ENCODE results near the gene CPN1.

CPN1 gene

DNA sequence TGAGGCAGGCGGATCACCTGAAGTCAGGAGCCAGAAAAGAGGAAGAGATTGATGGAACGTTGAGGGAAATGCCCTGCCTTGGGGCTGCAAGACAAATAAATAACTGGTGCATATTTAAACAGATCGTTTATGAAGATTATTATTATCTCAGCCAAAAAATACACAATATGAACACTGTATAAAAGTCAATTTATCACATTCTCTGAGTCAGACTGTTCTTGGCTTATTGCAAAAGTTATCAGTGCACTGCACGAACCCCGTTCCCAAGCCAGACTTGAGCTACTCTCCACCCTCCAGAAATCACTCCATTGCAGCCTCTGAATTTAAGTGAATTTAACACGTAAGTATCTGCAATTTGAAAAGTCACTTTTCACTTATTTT is 73.5 kb downstream of the CPN1 start:
- peak overlapping the region; percentile 98 for H3K4me3 ChIP-seq (replicated peaks; ENCODE audit: low read depth, low read length)
- TF ChIP-seq, protein P1, sequence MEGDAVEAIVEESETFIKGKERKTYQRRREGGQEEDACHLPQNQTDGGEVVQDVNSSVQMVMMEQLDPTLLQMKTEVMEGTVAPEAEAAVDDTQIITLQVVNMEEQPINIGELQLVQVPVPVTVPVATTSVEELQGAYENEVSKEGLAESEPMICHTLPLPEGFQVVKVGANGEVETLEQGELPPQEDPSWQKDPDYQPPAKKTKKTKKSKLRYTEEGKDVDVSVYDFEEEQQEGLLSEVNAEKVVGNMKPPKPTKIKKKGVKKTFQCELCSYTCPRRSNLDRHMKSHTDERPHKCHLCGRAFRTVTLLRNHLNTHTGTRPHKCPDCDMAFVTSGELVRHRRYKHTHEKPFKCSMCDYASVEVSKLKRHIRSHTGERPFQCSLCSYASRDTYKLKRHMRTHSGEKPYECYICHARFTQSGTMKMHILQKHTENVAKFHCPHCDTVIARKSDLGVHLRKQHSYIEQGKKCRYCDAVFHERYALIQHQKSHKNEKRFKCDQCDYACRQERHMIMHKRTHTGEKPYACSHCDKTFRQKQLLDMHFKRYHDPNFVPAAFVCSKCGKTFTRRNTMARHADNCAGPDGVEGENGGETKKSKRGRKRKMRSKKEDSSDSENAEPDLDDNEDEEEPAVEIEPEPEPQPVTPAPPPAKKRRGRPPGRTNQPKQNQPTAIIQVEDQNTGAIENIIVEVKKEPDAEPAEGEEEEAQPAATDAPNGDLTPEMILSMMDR (IDR thresholded peaks at IDR 0.05; ENCODE audit: low read length, missing control alignments): no peak
- peak; percentile 62 for DNase-seq (ENCODE audit: low read depth)

DNA sequence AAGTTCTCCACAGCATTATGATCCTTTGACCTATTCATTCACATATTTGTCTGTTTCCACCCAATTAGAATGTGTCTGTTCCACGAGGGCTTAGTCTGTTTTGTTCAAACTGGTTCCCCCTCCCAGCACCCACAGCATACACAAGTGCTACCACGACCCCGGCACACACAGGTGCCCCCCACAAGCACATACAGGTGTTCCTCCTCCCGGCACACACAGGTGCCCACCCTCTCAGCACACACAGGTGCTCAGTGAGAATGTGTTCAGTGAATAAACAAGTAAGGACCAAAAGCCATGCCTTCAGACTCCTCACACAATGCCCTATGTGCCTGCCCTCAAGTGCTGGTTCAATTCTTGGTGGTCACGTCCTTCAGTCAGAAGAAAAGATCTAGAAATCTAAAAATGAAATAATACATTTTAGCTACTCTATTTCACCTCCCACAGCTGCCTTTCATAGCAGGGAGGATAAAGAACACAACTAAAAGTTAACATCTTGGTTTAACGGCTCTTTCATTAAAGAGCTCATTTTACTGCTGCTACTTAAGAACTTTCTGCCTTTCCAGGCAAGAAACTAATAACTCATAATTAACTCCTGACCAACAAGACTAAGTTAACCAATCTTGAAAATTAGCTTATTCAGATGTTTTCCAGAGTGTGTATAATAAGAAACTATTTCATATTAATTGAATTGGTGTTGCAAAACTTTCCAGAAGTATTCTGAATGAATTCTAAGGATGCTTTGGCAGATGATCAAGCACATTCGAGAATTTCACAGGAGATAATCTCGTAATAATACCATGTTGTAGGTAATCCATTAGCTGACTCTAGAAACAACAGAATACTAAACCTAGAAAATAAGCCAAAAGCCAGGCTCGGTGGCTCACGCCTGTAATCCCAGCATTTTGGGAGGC is 74.2 kb downstream of the CPN1 start:
- peak overlapping the region; percentile 98 for H3K4me3 ChIP-seq (replicated peaks; ENCODE audit: low read depth, low read length)
- TF ChIP-seq, protein P1 (IDR thresholded peaks at IDR 0.05; ENCODE audit: low read length, missing control alignments): no peak
- no peak for DNase-seq (ENCODE audit: low read depth)

DNA sequence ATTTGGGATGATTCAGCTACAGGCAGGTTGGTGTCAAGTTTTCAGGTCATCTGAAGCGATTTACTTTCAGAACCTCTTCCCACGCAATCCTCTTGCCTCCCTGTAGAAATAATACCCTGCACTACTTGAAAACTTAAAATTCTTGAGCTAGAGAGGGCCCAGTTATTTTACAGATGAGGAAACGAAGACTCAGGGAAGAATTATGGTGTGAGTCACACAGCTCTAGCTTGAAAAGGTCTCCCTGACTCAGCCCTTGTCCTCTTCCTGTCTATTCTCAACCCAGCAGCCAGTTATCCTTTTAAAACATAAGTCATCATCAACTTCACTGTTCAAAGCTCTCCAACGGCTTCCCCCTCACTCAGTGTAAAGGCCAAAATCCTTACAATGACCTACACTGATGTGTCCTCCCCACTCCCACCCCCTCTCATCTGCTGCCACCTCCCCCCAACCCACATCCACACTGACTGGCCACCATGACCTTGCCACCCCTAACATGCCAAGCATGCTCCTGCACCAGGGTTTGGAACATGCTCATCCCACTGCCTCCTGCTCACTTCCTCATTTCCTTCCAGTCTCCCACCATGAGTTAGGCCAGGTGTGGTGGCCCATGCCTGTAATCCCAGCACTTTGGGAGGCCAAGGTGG is 75.3 kb downstream of the CPN1 start:
- H3K4me3 ChIP-seq (replicated peaks; ENCODE audit: low read depth, low read length): peak overlapping the region; percentile 98
- DNase-seq (ENCODE audit: low read depth): peak; percentile 93
- TF ChIP-seq, protein P1 (IDR thresholded peaks at IDR 0.05; ENCODE audit: low read length, missing control alignments): no peak

DNA sequence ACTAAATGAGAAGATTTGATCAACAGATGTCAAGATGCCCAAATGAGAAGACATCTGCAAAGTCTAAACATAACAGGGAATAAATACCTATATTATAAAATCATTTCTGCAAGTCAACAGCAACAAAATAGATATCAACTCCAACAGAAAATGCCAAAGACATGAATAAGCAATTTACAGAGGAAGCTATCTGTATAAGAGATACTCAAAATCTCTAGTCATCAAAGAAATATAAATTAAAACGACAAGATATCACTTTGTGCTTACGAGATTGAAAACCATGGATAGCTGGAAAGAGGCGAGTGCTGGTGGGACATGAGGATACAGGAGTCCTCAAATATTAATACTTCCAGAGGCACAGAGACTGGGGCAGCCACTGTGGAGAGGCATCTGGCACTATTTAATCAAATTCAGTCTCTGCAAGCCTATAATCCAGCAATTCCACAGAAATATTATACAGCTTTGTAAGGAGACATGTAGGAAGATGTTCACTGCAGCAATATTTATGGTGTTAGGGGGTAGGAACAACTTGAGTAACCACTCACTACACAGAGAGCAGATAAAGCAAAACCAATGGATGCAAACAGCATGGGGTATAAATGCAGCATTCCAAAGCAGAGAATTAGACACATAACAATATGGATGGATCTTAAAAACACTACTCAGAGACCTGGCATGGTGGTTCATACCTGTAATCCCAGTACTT is 76.7 kb downstream of the CPN1 start:
- peak overlapping the region; percentile 17 for H3K4me3 ChIP-seq (replicated peaks; ENCODE audit: low read depth, low read length)
- DNase-seq (ENCODE audit: low read depth): no peak
- TF ChIP-seq, protein P1 (IDR thresholded peaks at IDR 0.05; ENCODE audit: low read length, missing control alignments): no peak

DNA sequence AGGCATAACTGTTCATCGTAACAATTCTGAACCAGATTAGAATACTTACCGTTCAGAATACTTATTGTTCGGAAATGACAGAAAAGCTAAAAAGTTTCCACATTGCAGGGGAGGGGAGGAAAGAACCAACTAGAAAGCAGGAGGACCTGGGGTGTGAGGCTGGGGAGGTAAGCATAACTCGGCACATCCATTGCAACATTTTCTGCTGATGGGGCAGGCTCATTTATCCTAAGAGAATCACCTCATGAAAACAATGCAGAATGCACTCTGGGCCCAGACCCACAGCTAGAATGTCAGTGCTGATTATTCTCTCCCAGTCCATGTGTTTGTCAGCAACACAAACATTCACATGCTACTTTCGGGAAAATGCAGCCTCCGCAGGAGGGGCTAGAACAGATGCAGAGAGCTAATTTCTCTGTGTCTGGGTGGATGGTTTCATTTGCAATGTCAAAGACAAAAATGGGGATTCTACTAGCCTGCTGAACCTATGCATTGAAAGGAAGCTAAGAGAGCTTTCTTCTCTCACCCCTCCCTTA is 81.5 kb downstream of the CPN1 start:
- TF ChIP-seq, protein P1 (IDR thresholded peaks at IDR 0.05; ENCODE audit: low read length, missing control alignments): no peak
- no peak for DNase-seq (ENCODE audit: low read depth)
- H3K4me3 ChIP-seq (replicated peaks; ENCODE audit: low read depth, low read length): no peak overlapping the region

DNA sequence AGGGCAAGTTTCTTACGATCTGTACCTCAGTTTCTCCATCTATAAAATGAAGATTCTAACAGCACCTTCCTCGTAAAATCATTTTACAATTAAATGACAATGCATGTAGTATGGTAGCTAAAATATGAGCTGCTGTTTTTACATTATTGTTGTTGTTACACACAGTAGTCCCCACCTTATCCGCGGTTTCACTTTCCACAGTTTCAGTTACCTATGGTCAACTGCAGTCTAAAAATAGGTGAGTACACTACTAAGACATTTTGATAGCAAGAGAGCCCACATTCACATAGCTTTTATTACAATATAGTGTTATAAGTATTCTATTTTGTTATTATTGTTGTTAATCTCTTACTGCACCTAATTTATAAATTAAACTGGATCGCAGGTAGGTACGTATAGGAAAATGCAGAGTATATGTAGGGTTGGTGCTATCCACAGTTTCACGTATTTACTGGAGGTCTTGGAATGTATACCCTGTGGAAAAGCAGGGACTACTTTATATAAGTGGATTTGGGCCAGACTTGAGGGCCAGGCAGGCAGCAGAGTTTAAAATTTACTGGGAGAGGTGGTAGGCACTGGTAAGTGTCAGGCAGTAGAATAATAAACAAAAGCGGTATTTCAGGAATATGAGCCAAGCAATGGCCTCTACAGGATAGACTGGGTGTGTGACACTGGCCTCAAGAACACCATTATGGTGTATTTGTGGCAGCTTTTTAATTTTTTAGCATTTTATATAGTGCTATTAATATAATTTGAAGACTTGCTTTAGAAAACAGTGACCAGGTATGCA is 82.2 kb downstream of the CPN1 start:
- TF ChIP-seq, protein P1 (IDR thresholded peaks at IDR 0.05; ENCODE audit: low read length, missing control alignments): no peak
- no peak for DNase-seq (ENCODE audit: low read depth)
- no peak overlapping the region for H3K4me3 ChIP-seq (replicated peaks; ENCODE audit: low read depth, low read length)

All from fibroblast of pulmonary artery (primary cell).